Natural killer cell treated with Interleukin-12 subunit alpha and Interleukin-12 subunit beta and Interleukin-15 and Interleukin-18, amount 100 ng/mL, for 72 hours (primary cell): Measurements from ENCODE around the gene WEE2. TPM values are rescaled to one million over a fixed set of nuclear protein-coding genes. Genes with fewer than 3 reads are reported as not detected.

Source experiments
- ATAC-seq, 2 donors: fragments of 150-1000 bp; cut with Tn5 transposase in 1 of 2; sonication (Bioruptor Pico), chemical (Tn5 transposase) in 1 of 2; 2 replicates each; pipeline ENCODE4 v1.10.0; 2021
- DNase-seq: peaks from one replicate; pipeline ENCODE4 v3.0.0; 2022; ENCODE audit warnings: low spot score
- H3K27ac Mint-ChIP-seq, 2 donors: 1 replicate in 1 of 2; 2 replicates in 1 of 2; pipeline ENCODE4 v1.8.0; 2022; ENCODE audit warnings: mixed read lengths in 2 of 2, mild to moderate bottlenecking in 1 of 2, moderate library complexity in 1 of 2
- H3K27me3 Mint-ChIP-seq, 2 donors: 1 replicate in 1 of 2; 2 replicates in 1 of 2; pipeline ENCODE4 v1.8.0; 2022; ENCODE audit warnings: mixed read lengths in 2 of 2
- H3K36me3 Mint-ChIP-seq: one replicate; pipeline ENCODE4 v1.8.0; 2022; ENCODE audit warnings: mixed read lengths
- H3K4me1 Mint-ChIP-seq, 2 donors: 1 replicate in 1 of 2; 2 replicates in 1 of 2; pipeline ENCODE4 v1.8.0; 2022; ENCODE audit warnings: low read depth in 2 of 2, mixed read lengths in 2 of 2, mild to moderate bottlenecking in 1 of 2
- H3K4me3 Mint-ChIP-seq: one replicate; pipeline ENCODE4 v1.8.0; 2022; ENCODE audit warnings: mixed read lengths
- H3K9me3 Mint-ChIP-seq: 2 replicates; pipeline ENCODE4 v1.8.0; 2022; ENCODE audit warnings: mixed read lengths
- total RNA-seq, 2 donors: library from RNA; stranded (reverse); gene quantifications; one replicate each; pipeline ENCODE4 v1.2.3, GENCODE V29; 2022

The WEE2 gene
- total RNA-seq, 2 donors from 2014 or later, result 0.17 TPM; not detected in 1

DNA sequence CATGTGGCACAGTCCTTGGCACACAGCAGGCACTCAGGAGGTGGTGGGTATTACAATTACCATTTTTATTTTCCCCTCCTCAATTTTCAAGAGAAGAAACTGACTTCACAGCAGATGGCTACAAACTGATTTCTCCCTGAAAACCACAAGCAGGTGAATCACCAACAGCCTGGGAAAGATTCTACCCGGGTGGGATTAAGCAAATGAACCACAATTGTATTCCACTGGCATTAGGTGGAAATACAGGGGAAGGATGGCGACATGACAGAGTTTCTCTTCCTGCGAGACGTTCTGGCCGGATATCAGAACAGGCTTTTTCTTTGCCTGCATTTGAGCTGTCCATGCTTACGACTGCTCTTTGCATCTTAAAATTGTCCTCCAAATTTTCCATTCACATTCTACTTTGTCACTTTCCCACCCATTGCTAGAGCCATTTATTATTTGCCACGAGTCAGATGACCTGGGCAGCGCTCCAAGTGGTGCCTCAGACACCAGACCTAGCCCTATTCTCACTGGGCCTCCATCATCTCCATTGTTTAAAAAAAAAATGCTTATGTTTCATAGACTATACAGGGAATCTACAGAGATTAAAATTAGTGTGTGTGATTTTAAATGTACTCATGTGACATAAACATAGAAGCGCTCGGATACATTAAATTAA is 10.8 kb upstream of the WEE2 start:
- no peaks in the 10 kb centered on the region for H3K36me3 Mint-ChIP-seq
- H3K27ac Mint-ChIP-seq, result peak overlapping the region in 1 of 2 donors; percentile 58
- peaks cover 51 to 72% of the 10 kb centered on the region in 2 donors for H3K4me1 Mint-ChIP-seq
- ATAC-seq (no peak), DNase-seq (no peak)
- H3K9me3 Mint-ChIP-seq, result no peaks in the 10 kb centered on the region
- H3K4me3 Mint-ChIP-seq, result no peak overlapping the region
- peaks cover under 1 to 2% of the 10 kb centered on the region in 2 donors for H3K27me3 Mint-ChIP-seq

DNA sequence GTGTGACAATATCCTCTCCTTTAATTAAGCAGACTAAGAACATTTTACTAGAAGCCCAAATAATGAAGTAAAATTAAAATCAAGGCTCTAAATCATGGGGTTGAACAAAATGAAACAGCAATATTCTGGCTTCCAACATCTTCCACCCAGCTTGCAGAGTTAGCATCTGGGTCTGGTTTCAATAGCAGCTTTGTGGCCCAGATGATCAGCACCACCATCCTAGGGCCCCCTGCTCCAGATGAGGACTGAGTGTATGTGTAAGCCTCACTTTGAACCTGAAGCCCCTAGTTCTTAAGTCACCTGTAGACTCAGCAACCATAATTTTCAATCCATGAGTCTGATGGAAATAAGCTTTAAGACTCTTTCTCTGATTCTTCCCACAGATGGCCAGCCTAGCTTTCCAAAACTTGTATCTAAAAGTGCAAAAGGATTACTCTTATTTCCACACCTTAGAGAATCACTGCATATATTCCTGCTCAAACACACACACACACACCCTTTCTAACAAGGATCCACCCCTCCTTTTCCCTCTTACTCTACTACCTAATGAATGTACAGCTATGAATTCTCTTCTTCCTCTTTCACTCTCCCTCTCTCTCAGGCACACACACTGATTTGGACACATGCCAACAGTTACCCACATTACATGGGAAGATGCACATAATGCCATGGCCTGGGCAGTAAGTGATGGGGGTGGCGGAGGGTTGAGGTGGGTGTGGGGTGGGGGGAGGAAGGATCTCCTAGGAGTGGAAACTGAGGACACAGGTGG is 9.7 kb upstream of the WEE2 start:
- no peak for DNase-seq
- ATAC-seq, result no peak
- H3K27ac Mint-ChIP-seq, result peak overlapping the region in 1 of 2 donors; percentile 58
- no peak overlapping the region for H3K4me3 Mint-ChIP-seq
- peaks cover 6 to 12% of the 10 kb centered on the region in 2 donors for H3K27me3 Mint-ChIP-seq
- H3K4me1 Mint-ChIP-seq, result peaks cover 54 to 70% of the 10 kb centered on the region in 2 donors
- no peaks in the 10 kb centered on the region for H3K36me3 Mint-ChIP-seq
- H3K9me3 Mint-ChIP-seq, result no peaks in the 10 kb centered on the region

DNA sequence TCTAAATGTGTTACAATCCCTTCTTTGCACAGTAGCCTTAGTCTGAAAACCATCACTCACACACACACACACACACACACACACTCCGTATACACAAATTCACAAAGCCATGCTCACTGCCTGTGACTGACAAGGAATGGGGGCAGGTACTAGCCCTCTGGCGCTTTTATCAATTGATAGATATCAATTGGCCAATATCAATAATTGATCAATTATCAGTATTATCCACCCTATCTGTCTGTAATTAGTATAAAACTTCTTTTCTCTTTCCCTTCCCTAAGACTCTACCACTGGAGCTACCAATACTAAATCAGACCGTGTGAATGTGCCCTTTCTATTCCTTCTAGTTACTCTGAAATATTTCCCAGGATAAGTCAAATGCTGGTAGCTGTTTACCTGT is 8.3 kb upstream of the WEE2 start:
- H3K36me3 Mint-ChIP-seq, result no peaks in the 10 kb centered on the region
- H3K9me3 Mint-ChIP-seq, result no peaks in the 10 kb centered on the region
- peak overlapping the region; percentile 88 for H3K4me3 Mint-ChIP-seq
- H3K27me3 Mint-ChIP-seq, result peaks cover 9 to 13% of the 10 kb centered on the region in 2 donors
- peak overlapping the region in 1 of 2 donors; percentile 73 for H3K27ac Mint-ChIP-seq
- DNase-seq (no peak), ATAC-seq (no peak)
- H3K4me1 Mint-ChIP-seq, result peaks cover 50 to 61% of the 10 kb centered on the region in 2 donors

DNA sequence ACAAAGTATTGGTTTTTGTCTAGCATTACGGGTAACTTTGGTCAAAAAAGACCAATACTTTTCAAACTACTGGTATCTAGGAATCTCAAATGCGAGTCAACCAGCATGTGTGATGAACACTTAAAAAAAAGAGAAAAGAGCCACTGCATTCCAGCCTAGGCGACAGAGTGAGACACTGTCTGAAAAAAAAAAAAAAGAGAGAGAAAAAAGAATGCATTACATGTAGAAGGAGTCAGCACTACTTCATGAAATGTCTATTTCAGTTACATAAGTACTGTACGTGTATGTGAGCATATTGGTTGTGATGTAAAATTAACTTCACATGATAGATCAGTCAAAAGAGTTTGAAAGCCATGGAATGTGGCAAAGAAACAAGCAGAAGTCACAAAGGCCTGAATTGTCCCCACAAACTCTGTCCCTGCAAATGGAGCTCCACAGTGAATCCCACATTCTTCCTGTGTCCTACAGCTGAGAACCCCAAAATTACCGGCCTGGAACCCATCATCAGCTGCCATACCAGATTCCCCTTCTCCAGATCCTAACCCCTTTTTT is 7.8 kb upstream of the WEE2 start:
- Mint-ChIP-seq H3K9me3 (no peaks in the 10 kb centered on the region), H3K36me3 (no peaks in the 10 kb centered on the region), H3K27ac (peak overlapping the region; percentile 62 to 73), H3K4me3 (peak overlapping the region; percentile 88), H3K27me3 (peaks cover 9 to 13% of the 10 kb centered on the region in 2 donors), H3K4me1 (peaks cover 50 to 57% of the 10 kb centered on the region in 2 donors)
- DNase-seq (no peak), ATAC-seq (no peak)

DNA sequence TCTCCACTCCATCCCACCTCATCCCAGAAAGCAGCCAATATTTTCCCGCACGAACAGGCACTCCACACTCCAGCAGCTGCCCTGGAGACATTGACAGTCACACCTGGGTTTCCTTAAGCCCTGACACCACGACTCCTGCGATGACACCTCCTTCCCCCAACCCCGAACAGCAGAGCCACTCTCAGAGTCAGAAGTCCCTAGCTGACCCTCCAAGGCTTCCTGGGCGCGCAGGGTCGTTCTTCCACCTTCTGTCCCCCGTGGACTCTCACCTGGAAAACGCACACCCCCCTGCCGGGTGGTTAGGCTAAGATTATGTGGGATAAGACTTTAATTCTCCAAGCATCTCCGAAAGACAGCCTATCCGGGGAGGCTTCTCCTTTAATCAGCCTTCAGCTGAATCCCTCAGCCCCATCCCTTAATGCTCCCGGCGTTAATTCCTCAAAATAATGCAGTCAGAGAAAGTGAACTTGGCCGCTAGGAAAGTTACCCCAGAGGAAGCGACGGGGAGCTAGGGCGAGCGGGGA is 7.2 kb upstream of the WEE2 start:
- H3K36me3 Mint-ChIP-seq, result no peaks in the 10 kb centered on the region
- no peak for DNase-seq
- H3K27me3 Mint-ChIP-seq, result peaks cover 9 to 13% of the 10 kb centered on the region in 2 donors
- H3K9me3 Mint-ChIP-seq, result no peaks in the 10 kb centered on the region
- peak overlapping the region; percentile 62 to 73 for H3K27ac Mint-ChIP-seq
- ATAC-seq, result no peak
- peaks cover 46 to 53% of the 10 kb centered on the region in 2 donors for H3K4me1 Mint-ChIP-seq
- H3K4me3 Mint-ChIP-seq, result peak overlapping the region; percentile 88

DNA sequence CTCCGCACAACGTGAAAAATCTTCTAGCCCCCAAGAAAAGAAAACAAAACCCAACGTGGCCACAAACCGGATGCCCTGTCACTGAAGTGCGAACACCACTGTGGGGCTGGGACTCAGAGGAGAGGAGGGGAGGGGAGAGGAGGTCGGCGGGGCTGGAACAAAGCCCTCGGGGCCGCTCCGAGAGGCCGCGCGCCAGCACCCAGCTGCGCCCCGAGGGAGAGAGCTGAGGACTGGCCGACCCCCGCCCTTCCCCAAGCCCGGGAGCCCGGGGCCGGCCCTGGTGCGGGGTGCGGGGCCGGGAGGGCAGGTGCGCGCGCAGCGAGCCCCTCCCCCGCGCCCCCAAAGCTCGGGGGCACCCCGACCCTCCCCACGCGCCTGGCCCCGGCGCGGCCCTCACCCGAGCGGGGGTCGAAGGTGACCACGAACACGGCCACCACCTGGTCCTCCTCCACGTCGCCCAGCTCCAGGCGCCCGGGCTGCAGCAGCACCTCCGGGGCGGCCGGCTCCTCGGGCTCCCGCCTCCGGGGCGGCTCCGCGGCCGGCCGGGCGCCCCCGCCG is 6.6 kb upstream of the WEE2 start:
- H3K27me3 Mint-ChIP-seq, result peaks cover 9 to 13% of the 10 kb centered on the region in 2 donors
- peak; percentile 93 to 95 for ATAC-seq
- H3K9me3 Mint-ChIP-seq, result no peaks in the 10 kb centered on the region

DNA sequence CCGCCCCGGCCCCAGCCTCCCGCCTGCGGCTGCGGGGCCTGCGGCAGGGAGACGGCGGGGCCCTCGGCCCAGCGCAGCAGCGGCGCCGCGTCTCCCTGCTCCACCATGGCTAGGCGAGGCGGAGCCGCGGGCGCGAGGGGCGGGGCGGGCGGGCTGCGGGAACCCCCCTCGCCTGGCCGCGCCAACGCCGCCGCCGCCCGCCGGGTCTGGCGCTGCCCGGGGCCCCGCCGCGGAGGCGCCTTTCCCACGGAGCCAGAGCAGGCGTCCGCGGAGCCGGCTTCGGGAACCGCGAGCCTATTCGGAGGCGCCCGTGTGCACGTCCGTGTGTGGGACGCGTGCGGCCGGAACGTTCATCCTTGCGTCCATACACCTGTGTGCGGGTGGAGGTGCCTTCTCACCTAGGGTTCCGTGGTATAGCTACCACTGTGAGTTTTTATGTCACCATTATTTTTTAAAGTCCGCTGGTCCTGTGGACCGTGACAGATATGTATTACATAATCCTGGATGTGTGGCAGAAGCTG is 6.0 kb upstream of the WEE2 start, which contains the start of gene DENND11:
Gene DENND11, minus strand, starts transcription at position 120 of the 521 bp plus-strand sequence. Its CDS starts 13 bp downstream, at position 107.
- H3K27me3 Mint-ChIP-seq, result peaks cover 11 to 13% of the 10 kb centered on the region in 2 donors
- DNase-seq, result peak; percentile 76
- ATAC-seq, result peak; percentile 86 to 91
- no peaks in the 10 kb centered on the region for H3K36me3 Mint-ChIP-seq
- H3K9me3 Mint-ChIP-seq, result no peaks in the 10 kb centered on the region
- H3K4me3 Mint-ChIP-seq, result peak within 1 kb of the TSS; percentile 88
- H3K4me1 Mint-ChIP-seq, result peaks cover 43 to 46% of the 10 kb centered on the region in 2 donors
- H3K27ac Mint-ChIP-seq, result peak within 1 kb of the TSS; percentile 69 to 73

More for the DNA sequence above, 6.6 kb upstream of the WEE2 start:
- H3K36me3 Mint-ChIP-seq, result no peaks in the 10 kb centered on the region
- DNase-seq, result peak; percentile 87
- peak overlapping the region; percentile 88 for H3K4me3 Mint-ChIP-seq
- peaks cover 44 to 51% of the 10 kb centered on the region in 2 donors for H3K4me1 Mint-ChIP-seq
- H3K27ac Mint-ChIP-seq, result peak overlapping the region; percentile 62 to 73

DNA sequence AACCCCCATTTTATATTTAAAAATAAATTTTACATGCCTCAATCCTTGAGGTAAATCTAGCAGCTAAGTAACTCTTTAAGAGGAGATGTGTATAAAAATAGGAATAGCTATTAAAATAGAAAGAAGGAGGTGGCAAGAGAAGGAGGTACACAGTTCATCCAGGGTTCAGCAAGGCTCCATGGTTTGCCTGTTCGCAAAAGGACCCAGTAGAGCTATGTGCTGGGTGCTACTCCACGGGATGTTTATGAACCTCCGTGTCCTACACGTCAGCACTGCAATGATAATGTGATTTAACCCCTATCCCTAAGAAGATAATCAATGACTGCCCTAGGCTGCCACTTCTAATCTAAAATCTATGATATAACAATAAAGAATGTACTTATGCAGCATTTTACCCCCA is 5.3 kb upstream of the WEE2 start:
- no peaks in the 10 kb centered on the region for H3K9me3 Mint-ChIP-seq
- ATAC-seq (no peak), DNase-seq (no peak)
- no peaks in the 10 kb centered on the region for H3K36me3 Mint-ChIP-seq
- peaks cover 37 to 38% of the 10 kb centered on the region in 2 donors for H3K4me1 Mint-ChIP-seq
- peak overlapping the region in 1 of 2 donors; percentile 69 for H3K27ac Mint-ChIP-seq
- H3K27me3 Mint-ChIP-seq, result peaks cover 11 to 13% of the 10 kb centered on the region in 2 donors
- H3K4me3 Mint-ChIP-seq, result no peak overlapping the region

DNA sequence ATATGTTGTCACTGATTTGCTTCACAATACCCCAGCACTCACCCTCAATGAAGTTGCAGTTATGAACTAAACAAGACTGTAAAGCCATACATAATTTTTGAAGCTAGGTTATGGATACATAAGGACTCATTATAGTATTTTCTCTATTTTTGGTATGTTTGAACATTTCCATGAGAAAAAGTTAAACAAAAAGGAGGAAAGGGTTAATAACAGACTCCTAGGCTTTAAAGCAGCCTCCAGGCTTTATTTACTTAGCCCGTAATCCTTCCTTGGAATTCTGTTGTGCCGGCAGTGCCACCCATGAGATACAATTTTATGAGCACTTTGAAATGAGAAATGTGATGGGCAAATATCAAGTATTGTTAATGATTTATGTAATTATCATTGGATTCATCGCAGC is 4.0 kb upstream of the WEE2 start:
- peaks cover 26 to 27% of the 10 kb centered on the region in 2 donors for H3K4me1 Mint-ChIP-seq
- no peaks in the 10 kb centered on the region for H3K9me3 Mint-ChIP-seq
- no peaks in the 10 kb centered on the region for H3K36me3 Mint-ChIP-seq
- DNase-seq (no peak), ATAC-seq (no peak)
- H3K27ac Mint-ChIP-seq, result no peak overlapping the region
- H3K4me3 Mint-ChIP-seq, result no peak overlapping the region
- peaks cover 11 to 13% of the 10 kb centered on the region in 2 donors for H3K27me3 Mint-ChIP-seq

DNA sequence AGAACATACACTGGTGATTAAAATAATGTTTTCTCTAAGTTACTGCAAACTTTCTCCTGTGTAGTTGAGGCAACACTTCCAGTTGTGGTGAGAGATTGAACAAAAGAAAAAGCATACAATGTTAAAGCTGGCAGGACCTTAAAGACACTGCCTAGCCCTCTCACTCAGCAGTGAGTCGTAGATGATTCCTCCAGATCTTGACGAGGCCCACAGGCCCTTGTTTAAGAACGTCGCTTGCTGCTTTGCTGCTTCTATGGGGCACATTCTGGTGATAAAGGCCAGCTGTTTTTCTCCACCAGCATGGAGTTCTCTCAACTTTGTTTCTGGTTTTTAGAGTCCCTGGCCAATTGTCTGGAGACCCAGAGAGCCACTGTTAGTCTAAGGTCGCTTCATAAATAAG is 3.4 kb upstream of the WEE2 start:
- H3K4me1 Mint-ChIP-seq, result peaks cover 21 to 22% of the 10 kb centered on the region in 2 donors
- no peak overlapping the region for H3K4me3 Mint-ChIP-seq
- no peak for ATAC-seq

DNA sequence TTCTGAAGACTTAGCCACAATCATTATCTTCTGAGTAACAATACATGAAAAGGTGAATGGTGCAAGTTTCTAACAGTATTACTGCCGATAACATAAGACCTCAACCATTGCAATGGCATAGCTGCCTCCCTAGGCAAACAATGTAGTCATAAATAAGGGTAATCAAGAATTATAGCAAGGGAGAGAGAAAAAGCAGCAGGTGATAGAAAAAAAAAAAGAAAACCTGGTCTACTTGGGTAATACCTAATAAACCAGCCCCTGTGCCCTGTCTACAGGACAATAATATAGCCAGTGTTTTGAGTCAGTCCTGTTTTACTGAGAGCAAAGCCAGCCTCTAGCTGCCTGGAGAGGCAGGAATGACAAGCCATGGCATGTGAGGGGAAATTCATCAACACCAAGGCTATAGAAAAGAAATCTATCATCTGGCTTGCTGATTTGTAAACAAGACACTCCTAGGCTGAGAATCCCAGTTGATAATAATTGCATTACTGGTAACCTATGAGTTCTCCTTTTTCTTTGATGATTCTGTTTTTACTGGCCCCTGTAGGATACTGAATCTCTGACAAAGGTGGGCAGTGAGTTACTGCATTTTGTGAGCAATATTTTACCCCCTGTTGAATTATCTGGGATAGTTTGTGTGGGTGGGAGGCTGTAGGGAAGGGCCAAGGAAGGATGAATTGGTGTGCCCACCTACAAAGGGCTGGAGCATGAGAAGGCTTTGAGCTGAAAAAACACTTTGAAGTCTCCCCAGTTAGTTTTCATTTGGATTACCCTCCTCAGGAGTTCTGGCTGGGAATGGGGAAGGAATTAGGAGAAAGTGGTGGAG is 1.7 kb upstream of the WEE2 start:
- DNase-seq, result no peak
- H3K4me1 Mint-ChIP-seq, result peaks cover 20 to 23% of the 10 kb centered on the region in 2 donors
- no peak overlapping the region for H3K4me3 Mint-ChIP-seq
- H3K27me3 Mint-ChIP-seq, result peaks cover 11 to 13% of the 10 kb centered on the region in 2 donors
- no peak for ATAC-seq
- H3K9me3 Mint-ChIP-seq, result no peaks in the 10 kb centered on the region
- H3K36me3 Mint-ChIP-seq, result peaks cover 9% of the 10 kb centered on the region
- no peak overlapping the region for H3K27ac Mint-ChIP-seq

More for the DNA sequence above, 3.4 kb upstream of the WEE2 start:
- Mint-ChIP-seq H3K36me3 (no peaks in the 10 kb centered on the region), H3K9me3 (no peaks in the 10 kb centered on the region), H3K27ac (no peak overlapping the region), H3K27me3 (peaks cover 11 to 13% of the 10 kb centered on the region in 2 donors)
- DNase-seq, result no peak

DNA sequence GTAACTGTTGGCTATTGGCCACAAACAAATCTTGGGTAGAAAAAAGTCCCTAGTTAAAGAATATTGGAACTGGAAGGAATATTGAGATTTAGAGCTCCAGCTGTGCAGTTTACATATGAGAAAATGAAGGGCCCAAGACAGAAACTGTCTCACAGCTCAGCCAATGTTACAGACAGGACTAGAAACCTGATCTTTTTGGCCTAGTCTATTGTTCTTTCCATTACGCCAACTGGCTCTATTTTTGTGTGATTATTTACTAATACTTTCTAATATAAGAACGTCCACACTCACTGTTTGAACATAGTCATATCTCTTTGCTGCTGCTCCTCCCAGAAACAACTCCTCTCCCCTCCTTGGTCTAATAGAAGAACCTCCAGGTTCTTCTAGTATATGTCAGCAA is 1.2 kb downstream of the WEE2 start:
- peaks cover 23 to 30% of the 10 kb centered on the region in 2 donors for H3K4me1 Mint-ChIP-seq
- H3K36me3 Mint-ChIP-seq, result peaks cover 9% of the 10 kb centered on the region
- H3K9me3 Mint-ChIP-seq, result no peaks in the 10 kb centered on the region
- no peak overlapping the region for H3K4me3 Mint-ChIP-seq
- ATAC-seq (no peak), DNase-seq (no peak)
- peaks cover 0 to 2% of the 10 kb centered on the region in 2 donors for H3K27me3 Mint-ChIP-seq
- H3K27ac Mint-ChIP-seq, result no peak overlapping the region
